GM18508 (cell line): ENCODE results near the gene YBX3.

Source experiments
- ATAC-seq: cut with Tn5 transposase; IDR thresholded peaks from one replicate; pipeline ENCODE4 v1.9.1; 2021; ENCODE audit warnings: moderate number of reproducible peaks; ENCODE audit not compliant: insufficient read depth, unreplicated experiment

Gene YBX3

GRCh38 chr12:10725003-10725402 is 1.9 kb upstream of the YBX3 start:
- no peak for ATAC-seq

DNA sequence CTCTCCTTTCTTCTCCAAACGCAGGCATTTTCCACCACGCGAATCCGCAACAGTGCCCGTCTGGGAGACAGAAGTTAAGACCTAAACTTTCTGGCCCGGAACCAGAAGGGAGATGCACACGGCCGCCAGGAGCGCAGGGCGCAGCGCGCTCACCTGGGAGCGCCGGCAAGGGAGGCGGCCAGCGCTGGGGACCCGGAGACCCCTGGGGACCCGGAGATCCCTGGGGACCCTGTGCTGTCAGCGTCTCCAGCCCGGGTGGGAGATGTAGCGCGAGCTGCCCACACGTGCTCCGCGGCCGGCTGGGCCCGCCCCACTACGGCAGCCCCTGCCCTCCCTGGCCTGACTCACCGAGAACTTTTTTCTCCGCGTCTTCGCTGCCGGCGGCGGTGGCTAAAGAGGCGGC is 620 bp downstream of the YBX3 start:
- ATAC-seq, result no peak

DNA sequence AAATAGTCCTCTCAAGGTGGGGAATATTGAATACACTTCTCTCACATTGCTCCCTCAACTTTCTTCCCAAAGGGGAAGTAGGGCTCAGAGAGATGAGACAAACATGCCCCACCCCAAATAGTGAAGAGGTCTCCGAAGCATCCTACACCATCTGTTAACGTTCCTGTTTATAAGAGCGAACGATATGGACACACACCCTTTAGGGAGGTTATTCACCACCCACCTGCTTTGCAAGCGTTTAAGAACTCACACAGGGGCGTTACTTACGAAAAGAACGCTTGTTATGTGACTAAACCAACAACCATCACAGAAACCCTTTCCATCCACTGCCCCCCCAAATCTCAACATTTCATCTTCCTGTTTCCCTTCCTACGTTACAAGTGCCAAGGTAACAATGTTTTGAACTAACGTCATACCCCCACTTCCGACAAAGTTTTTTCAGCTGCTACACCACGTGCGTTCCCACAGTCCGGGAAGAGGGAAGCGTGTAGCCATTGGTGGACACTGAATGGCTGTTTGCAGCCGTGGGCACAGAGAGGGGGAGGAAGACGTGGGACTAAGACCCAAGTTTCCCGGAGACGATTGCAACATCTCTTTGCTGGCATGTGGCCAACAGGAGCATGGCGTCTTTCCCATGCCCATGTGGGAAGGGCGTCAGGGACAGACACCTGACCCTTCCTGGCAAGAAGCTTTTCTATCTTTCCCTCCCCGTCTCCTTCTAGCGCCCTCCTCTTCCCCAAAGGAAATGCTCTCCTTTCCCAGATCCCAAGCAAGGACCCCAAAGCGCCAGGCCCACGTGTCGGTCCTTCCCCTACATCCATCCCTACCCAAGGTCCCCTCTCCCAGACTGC is 1.2 kb downstream of the YBX3 start:
- ATAC-seq, result no peak

DNA sequence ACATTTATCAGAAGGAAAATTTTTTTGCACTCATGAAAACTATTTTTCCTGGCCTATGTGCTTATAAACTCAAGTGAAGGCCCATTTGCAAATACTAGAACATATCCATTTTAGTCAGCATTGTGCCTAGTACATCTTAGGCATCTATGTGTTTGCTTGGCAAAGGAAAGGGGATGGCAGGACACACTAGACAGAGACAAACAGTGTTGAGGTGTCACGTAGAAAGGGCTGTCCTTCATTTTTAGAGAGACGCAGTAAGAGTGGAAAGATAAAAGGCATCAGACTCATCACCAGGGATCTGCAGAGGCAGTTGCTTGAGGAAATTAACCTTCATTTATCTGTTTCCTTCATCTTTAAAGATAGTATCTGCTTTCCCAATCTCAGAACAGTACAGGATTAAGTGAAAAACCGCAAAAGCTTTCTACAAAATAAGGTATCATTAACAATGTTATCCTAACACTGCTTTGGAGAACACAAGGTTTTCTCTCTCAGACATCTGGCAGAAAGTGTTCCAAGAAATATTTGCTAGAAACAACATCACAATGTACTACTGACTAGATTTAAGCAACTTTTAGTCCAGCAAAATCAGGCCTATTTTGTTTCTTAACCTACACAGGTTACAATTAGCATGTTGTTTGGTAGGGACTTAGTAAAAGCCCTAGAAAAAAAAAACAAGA is 2.0 kb downstream of the YBX3 start:
- ATAC-seq, result no peak

DNA sequence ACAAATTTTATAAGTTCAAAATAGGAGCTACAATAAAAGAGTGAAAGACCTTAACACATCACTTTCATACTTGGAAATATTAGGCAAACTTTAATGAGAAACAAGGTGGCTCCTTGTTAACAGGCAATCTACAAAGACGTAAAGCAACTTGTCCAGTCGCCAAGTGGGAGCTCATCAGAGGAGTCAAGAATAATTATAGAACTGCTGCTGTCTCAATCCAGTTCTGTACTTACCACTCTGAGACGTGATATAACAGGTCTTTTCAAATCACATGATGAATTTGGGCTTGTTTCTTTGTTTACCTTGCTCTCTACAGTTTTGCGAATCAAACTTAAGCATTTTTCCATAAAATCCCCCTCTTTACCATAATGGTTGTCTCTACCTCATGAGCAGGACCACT is 3.6 kb downstream of the YBX3 start:
- no peak for ATAC-seq

DNA sequence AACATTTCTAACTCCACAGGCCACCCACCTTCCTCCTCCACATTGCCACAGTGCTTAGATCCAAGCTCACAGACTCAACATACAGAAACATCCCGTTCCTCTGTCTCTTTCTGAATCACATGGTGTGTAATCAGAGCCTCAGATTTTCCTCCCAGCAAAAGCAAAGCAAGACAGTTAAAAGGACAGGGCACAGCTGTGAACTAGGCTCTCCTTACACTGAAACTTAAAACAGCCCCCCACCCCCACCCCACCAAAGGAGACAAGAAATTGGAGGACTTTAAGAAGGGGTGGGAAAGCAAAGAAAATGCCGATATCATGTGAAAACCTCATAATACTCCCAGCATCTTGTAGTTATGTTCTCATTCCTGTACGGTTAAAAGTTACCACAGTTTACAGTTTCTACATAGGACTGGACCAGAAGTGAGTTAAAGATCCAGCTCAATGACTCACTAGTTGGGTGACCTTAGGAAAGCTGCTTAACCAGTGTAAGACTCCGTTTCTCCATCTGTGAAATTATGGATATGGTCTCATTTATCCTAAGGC is 4.8 kb downstream of the YBX3 start:
- no peak for ATAC-seq

GRCh38 chr12:10717410-10717809 is 5.7 kb downstream of the YBX3 start:
- ATAC-seq, result no peak

DNA sequence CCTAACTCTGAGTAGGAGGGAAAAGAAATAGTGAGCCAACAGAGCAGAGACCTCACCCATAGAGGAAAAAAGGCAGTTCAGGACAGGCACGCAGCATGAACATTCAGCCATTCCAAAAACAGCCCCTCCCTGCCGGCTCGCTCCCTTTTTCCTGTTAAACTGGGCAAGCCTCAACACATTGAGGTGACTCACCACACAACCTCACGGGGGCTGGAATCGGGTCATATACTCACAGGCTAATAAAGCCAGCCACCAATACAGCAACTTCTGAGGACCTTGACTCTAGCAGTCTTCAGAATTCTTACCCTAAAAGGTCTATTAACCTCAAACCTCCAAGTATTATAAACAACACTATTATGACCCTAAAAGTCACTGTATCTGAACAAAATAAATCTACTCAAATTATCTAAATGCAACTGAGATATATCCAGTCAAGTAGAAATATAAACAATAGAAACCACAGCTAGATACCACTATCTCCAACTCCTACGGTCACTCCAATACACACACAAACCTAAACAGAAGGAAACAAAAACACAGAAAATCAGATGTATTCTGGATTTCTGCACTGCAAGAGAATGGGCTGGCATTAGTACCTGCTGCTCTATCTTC is 6.3 kb downstream of the YBX3 start:
- no peak for ATAC-seq

GRCh38 chr12:10716277-10716676 is 6.8 kb downstream of the YBX3 start:
- ATAC-seq, result no peak

DNA sequence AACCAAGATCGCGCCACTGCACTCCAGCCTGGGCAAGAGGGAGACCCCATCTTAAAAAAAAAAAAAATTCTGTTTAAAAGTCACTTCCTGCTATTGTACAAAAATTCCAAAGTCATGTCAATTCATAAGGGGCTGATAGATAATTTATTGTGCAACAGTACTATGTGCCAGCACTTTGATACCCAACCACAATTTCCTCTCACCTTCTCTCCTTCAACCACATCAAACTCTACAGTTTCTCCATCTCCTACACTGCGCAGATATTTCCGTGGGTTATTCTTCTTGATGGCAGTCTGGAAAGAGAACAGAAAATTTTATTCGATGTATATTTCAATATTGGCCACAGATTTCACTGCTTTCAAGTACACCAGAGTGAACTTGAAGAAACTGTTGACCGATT is 7.6 kb downstream of the YBX3 start:
- ATAC-seq, result no peak

DNA sequence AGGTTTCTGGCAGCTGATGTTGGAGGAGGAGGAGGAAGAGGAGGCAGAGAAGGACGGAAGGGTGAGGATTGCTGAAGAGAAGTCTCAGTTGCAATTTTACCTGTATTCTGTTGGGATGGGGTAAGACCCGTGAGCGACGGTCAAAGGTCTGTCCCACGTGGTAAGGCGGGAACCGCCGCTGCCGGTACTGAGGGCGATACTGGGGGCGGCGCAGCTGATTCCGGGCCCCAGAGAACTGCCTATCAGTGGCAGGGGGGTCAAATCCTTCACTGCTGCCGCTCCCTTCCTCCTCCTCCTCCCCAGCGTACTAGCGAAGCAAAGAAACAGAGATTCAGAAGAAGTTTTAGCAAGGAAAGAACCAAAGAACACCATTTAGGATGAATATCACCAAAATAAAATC is 13.3 kb downstream of the YBX3 start:
- ATAC-seq, result no peak

DNA sequence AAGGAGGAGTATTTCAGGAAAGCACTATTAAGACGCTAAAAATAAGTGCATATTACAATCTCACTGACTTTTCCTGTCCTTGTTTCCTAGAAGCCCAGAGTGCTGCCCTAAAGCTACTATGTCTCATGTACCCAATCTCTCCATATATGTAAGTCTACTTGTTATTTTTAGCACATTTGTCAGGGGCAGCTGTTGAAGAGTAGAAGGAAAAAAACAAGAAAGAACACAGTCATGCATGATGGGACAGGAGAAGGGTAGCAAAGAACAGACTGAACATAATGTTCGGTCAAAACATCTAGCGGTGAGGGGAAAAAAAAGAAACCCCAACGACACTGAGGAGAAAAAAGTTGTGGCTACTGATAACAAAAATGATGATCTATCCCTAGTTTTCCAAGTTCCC is 14.3 kb downstream of the YBX3 start:
- ATAC-seq, result no peak

- ATAC-seq, result no peak
Measured at GRCh38 chr12:10705655-10706054, 17.5 kb downstream of the YBX3 start.

DNA sequence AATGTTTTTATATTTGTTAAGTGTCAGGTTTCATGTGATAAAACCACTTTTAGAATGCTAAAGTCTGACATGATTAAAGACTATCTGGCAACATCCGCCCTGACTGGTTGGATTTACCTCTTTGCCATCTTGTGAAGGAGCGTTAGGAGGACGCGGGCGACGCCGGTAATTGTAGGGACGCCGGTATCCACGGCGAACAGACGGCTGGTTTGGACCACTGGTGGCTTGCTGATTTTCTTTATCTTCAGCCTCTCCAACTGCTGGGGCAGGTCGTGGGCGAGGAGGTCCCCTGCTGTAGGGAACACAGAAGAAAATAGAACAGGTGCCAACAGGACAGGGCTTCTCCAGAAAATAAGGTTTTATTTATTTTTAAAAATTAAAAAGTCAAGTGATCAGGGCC is 21.3 kb downstream of the YBX3 start:
- no peak for ATAC-seq

- no peak for ATAC-seq
Measured at GRCh38 chr12:10701131-10701681, 21.9 kb downstream of the YBX3 start.

DNA sequence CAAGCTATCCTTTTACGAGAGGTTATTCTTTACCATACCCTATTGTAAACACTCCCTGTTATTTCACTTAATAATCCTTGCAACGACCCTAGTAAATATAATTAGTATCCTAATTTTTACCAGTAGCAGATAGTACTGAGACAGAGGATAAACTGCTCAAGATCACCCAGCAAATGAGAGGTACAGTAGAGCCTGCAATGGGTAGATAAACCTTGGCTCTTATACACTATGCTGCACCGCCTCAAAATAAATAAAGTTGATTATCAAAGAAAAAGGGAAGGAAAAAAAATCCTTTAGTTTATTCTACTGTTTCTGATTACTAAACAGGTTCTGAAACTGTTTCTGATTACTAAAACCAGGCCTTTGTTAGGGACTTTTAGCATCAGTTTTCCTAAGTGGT is 22.5 kb downstream of the YBX3 start:
- no peak for ATAC-seq

DNA sequence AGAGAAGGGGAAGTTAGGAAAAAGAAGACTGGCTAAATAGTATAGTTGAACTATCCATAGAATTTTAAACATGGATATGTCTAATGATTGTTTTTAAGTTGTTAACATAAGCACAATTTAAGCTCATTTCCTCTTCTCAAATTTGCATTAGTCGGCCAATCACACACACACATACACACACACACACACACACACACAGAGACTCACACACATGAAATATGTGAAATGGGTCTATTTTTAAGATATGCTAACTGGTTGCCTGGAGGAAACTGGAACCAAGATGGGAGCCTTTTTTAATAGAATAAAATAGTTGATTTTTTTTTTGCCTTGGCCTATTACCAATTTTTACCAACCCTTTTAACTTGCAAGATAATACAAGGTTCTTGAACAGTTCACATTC is 25.3 kb downstream of the YBX3 start:
- no peak for ATAC-seq

DNA sequence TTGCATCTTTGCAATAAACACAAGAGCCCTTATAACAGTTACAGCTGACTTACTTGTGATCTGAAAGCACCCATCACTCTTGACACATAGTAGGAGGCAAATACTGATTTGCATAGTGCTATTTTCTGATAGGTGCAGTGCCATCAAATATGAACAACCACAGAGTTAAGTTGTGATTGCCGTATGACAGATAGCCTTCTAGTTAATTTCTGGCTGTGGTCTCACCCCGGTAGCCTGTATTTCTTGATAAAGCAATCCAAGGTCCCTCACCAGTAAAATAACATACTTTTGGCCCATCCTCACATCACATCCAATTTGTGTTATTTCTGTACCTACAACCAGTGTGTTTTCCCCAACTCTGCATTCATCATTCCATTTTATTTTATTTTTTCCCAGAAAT is 26.0 kb downstream of the YBX3 start:
- ATAC-seq, result no peak

- no peak for ATAC-seq
Measured at GRCh38 chr12:10690906-10691305, 32.2 kb downstream of the YBX3 start.

DNA sequence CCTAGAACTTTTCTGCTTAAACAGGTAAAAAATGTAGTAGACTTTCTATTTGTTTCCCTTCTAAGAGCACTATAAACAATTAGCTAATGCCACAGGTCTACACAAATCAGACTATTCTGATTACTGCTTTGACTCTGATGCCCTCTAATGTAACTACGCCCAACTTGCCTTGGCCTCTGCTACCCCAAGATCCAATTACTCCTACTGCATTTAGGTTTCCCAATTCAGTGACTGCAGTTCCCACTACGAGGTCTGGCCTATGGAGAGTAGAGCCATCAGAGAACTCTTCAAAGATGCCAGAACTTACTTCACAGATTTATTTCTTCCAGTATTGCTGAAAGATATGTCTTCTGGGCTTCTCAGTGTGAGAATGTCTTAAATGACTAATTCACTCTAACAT is 34.0 kb downstream of the YBX3 start:
- ATAC-seq, result no peak

GRCh38 chr12:10688042-10688441 is 35.1 kb downstream of the YBX3 start:
- ATAC-seq, result no peak
